Esophagus (tissue), 2 donors: ENCODE data around the gene AGRP. TPM values are rescaled to one million over a fixed set of nuclear protein-coding genes. Genes with fewer than 3 reads are reported as not detected.
A peak's percentile ranks its signal among the peaks of the same experiment; 100 is the strongest.
"Not testable (repeated sequence)": the region's sequence is repeated elsewhere in the genome, so short reads cannot be mapped to it uniquely, and the experiment has no call there.

ENCODE experiments used
- H3K27ac ChIP-seq, 2 donors: one replicate each; pipeline ENCODE4 v1.5.1; 2013; ENCODE audit warnings: low read depth in 2 of 2, mild to moderate bottlenecking in 2 of 2, inconsistent platforms in 1 of 2, low read length in 1 of 2, moderate library complexity in 1 of 2
- H3K27me3 ChIP-seq, 2 donors: one replicate each; pipeline ENCODE4 v1.6.1; 2013; ENCODE audit warnings: low read length in 2 of 2, control low read depth in 1 of 2, mild to moderate bottlenecking in 1 of 2; ENCODE audit not compliant: insufficient read depth in 2 of 2, control insufficient read depth in 1 of 2
- H3K36me3 ChIP-seq, 2 donors: one replicate each; pipeline ENCODE4 v1.6.1; 2013; ENCODE audit warnings: low read length in 1 of 2; ENCODE audit not compliant: control insufficient read depth in 2 of 2, insufficient read depth in 2 of 2
- H3K4me1 ChIP-seq, 2 donors: one replicate each; pipeline ENCODE4 v1.6.1; 2013; ENCODE audit warnings: low read length in 1 of 2; ENCODE audit not compliant: control insufficient read depth in 2 of 2, insufficient read depth in 2 of 2
- H3K4me3 ChIP-seq, 2 donors: one replicate each; pipeline ENCODE4 v1.5.1; 2013; ENCODE audit warnings: low read length in 2 of 2, mild to moderate bottlenecking in 2 of 2, low read depth in 1 of 2, moderate library complexity in 1 of 2
- H3K9me3 ChIP-seq, 2 donors: one replicate each; pipeline ENCODE4 v1.6.1; 2013; ENCODE audit warnings: mild to moderate bottlenecking in 2 of 2, low read depth in 1 of 2, low read length in 1 of 2, moderate library complexity in 1 of 2; ENCODE audit not compliant: control insufficient read depth in 2 of 2, insufficient read depth in 1 of 2
- WGBS, 2 donors: extraction: QIAGEN DNeasy Blood & Tissue Kit; methylation state at CpG; one replicate each; pipeline ENCODE4 v1.1.7; 2013; 5-methylcytosine and 5-hydroxymethylcytosine counted together
- polyA plus RNA-seq, 2 donors: library from polyadenylated mRNA; stranded (reverse); fragments of 200-250 nt; gene quantifications; one replicate each; pipeline ENCODE4 v1.2.3, GENCODE V29; 2013
- donor health status: healthy with polysubstance abuse.
- donor health status: Bipolar disorder and iron deficiency.

AGRP gene
- polyA plus RNA-seq, 2 donors = not detected

GRCh38 chr16:67521095-67521804, 37.9 kb upstream of the AGRP start:
- 0 to 1% methylated on average over 25 of the region's 25 CpGs for WGBS, 2 donors
- Histone ChIP-seq H3K4me1 (no peaks in the 10 kb centered on the region), H3K4me3 (peak overlapping the region; percentile 29 to 44), H3K27ac (peak overlapping the region; percentile 94 to 98), H3K27me3 (no peaks in the 10 kb centered on the region), H3K9me3 (no peaks in the 10 kb centered on the region), H3K36me3 (no peaks in the 10 kb centered on the region)

DNA sequence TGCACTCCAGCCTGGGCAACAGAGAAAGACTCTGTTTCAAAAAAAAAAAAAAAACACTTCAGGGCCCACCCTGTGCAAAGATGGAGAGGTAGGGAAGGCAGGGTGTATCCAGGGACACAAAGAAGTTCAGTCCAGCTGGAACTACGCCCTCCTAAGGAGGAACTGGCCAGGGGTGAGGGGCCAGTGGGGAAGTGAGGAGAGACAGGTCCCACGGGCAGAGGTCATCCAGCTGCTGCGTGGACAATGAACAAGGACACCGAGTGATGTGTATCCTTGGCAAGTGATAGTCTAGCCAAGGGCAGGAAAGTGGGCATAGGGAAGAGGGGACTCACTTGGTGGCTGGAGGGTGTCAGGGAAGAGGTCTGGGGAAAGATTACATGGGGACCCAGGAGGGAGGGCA, 35.9 kb upstream of the AGRP start:
- Histone ChIP-seq H3K4me3 (no peak overlapping the region), H3K9me3 (no peaks in the 10 kb centered on the region), H3K4me1 (no peaks in the 10 kb centered on the region), H3K36me3 (no peaks in the 10 kb centered on the region), H3K27ac (no peak overlapping the region), H3K27me3 (no peaks in the 10 kb centered on the region)
- WGBS, 2 donors = 74 to 76% methylated on average over 4 of the region's 4 CpGs

- Histone ChIP-seq H3K9me3 (no peaks in the 10 kb centered on the region), H3K4me1 (no peaks in the 10 kb centered on the region), H3K27me3 (no peaks in the 10 kb centered on the region), H3K4me3 (no peak overlapping the region), H3K36me3 (no peaks in the 10 kb centered on the region), H3K27ac (no peak overlapping the region)
- 72 to 78% methylated on average over 8 of the region's 8 CpGs for WGBS, 2 donors
Measured at GRCh38 chr16:67518676-67519075, 35.3 kb upstream of the AGRP start.

DNA sequence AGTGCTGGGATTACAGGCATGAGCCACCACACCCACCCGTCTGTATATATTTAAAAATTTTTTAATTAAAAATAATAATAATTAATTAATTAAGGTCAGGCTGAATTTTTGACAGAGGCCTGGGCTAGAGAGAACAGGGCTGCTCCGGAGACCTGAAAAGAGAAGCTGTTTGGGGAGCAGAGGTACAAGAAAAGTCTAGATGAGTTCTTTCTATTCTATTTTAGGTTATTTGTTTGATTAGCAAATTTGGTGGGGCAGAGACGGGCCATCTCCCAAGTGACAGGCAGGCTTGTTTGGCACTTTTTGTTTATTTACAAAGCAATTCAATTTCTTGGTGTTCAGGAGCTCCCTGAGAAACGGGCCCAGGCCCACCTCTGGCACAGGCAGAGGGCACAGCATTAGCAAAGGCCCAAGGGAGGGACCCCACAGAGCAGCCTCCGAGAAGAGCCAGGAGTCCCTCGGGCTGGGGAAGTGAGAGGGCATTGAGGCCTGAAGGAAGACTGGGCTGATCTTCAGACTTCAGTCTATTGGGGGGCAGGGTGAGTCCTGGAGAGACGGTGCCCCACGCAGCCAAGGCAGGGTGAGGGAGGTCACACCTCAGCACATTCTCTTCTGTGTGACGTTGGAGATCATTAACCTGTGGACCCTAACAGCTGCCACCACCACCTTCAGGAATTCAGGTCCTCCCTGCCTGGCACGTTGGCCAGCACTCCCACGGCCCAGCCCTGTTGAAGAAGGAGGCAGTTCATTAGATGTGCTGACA, 34.5 kb upstream of the AGRP start:
- 70 to 76% methylated on average over 11 of the region's 11 CpGs for WGBS, 2 donors
- Histone ChIP-seq H3K4me1 (no peaks in the 10 kb centered on the region), H3K9me3 (no peaks in the 10 kb centered on the region), H3K4me3 (no peak overlapping the region), H3K27ac (no peak overlapping the region), H3K27me3 (no peaks in the 10 kb centered on the region), H3K36me3 (no peaks in the 10 kb centered on the region)

GRCh38 chr16:67517155-67517445, 33.8 kb upstream of the AGRP start:
- Histone ChIP-seq H3K9me3 (no peaks in the 10 kb centered on the region), H3K4me3 (no peak overlapping the region), H3K27ac (no peak overlapping the region), H3K36me3 (no peaks in the 10 kb centered on the region), H3K4me1 (no peaks in the 10 kb centered on the region), H3K27me3 (no peaks in the 10 kb centered on the region)
- 79 to 85% methylated on average over 3 of the region's 3 CpGs for WGBS, 2 donors

DNA sequence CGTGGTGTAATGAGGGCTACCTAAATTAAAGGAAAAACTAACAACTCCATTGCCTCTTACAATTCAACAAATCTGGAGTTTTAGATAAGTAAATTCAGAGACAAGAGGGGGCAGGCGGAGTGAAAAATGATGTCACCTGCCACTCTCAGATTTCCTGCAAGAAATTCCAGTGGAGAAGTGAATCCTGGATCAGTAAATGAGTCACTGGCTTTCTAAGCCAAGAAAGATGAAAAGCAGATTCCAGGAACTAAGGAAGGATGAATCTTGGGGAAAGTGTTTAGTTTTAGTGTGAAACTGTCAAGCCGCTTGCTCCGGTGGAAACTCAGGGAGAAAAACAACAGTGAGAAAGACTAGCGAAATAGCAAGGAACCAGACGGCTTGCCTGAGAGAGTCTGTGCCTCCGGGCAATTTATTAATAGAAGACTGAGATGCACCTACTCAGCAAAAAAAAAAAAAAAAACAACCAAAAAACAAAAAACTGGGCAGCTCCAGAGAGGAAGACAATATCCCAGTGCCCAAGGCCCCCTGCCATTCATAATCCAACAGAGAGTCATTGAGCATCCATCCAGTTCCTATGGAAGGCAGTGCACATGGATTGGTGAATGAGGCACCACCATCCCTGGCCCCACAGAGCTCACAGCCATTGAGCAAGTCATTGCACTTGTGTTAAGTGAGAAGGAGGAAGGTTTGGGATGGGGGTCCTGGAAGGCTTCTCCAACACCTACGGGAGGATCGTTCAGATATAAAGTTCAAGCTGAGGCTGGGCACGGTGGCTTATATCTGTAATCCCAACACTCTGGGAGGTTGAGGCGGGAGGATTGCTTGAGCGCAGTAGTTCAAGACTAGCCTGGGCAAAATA, 33.2 kb upstream of the AGRP start:
- Histone ChIP-seq H3K4me1 (no peaks in the 10 kb centered on the region), H3K36me3 (no peaks in the 10 kb centered on the region), H3K9me3 (no peaks in the 10 kb centered on the region), H3K27me3 (no peaks in the 10 kb centered on the region), H3K27ac (no peak overlapping the region), H3K4me3 (no peak overlapping the region)
- 71 to 81% methylated on average over 12 of the region's 12 CpGs for WGBS, 2 donors

GRCh38 chr16:67514382-67514828, 31.1 kb upstream of the AGRP start:
- 9 to 12% methylated on average over 8 of the region's 8 CpGs for WGBS, 2 donors
- Histone ChIP-seq H3K27me3 (no peaks in the 10 kb centered on the region), H3K27ac (no peak overlapping the region), H3K9me3 (no peaks in the 10 kb centered on the region), H3K36me3 (no peaks in the 10 kb centered on the region), H3K4me1 (no peaks in the 10 kb centered on the region), H3K4me3 (no peak overlapping the region)

DNA sequence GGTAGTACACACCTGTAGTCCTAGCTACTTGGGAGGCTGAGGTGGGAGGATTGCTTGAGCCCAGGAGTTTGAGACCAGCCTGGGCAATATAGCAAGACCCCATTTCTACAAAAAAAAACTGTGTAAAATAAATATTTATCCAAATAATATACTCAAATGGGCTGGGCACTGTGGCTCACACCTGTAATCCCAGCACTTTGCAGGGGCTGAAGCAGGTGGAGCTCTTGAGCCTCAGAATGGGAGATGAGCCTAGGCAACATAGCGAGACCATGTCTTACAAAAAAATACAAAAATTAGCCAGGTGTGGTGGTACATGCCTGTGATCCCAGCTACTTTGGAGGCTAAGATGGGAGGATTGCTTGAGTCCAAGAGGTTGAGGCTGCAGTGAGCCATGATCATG, 30.5 kb upstream of the AGRP start:
- not testable (repeated sequence) for H3K27me3 ChIP-seq, H3K4me1 ChIP-seq, H3K36me3 ChIP-seq, H3K27ac ChIP-seq, H3K9me3 ChIP-seq, H3K4me3 ChIP-seq
- 93 to 94% methylated on average over 1 of the region's 1 CpG for WGBS, 2 donors

DNA sequence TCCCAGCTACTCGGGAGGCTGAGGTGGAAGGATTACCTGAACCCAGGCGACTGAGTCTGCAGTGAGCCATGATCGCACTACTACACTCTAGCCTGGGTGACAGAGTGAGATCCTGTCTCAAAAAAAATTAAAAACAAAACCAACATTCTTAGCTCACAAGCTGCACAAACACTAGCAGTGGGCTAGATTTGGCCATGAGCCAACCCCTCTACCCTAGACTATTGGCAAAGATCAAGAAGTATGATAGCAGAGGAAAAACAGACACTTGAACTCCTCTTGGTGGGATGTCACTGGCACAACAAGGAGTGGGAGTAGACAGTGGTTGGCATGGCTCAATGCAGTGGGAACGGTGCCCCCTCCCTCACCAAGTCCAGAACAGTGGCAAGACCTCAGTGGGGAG, 25.7 kb upstream of the AGRP start:
- 78 to 87% methylated on average over 4 of the region's 4 CpGs for WGBS, 2 donors
- Histone ChIP-seq H3K9me3 (no peaks in the 10 kb centered on the region), H3K36me3 (no peaks in the 10 kb centered on the region), H3K4me1 (no peaks in the 10 kb centered on the region), H3K4me3 (no peak overlapping the region), H3K27ac (no peak overlapping the region), H3K27me3 (no peaks in the 10 kb centered on the region)
